K562 (cell line): ENCODE results near the gene ST8SIA1.

Source experiments
- ILF3 ChIP-seq: fragments of 450-650 bp; IDR thresholded peaks from 2 replicates; pipeline ENCODE4 v1.6.1; 2018; ENCODE audit warnings: antibody characterized with exemption, mild to moderate bottlenecking, moderate library complexity, borderline replicate concordance
- NFIC ChIP-seq: fragments of 450-650 bp; IDR thresholded peaks from 2 replicates; pipeline ENCODE4 v1.6.1; 2017; ENCODE audit warnings: mild to moderate bottlenecking, inconsistent platforms
- PURB ChIP-seq: sonication (generic); formaldehyde crosslinking; IDR thresholded peaks from 2 replicates; pipeline ENCODE4 v1.9.0; 2021; ENCODE audit warnings: low read depth, mild to moderate bottlenecking, missing genetic modification reagents

DNA sequence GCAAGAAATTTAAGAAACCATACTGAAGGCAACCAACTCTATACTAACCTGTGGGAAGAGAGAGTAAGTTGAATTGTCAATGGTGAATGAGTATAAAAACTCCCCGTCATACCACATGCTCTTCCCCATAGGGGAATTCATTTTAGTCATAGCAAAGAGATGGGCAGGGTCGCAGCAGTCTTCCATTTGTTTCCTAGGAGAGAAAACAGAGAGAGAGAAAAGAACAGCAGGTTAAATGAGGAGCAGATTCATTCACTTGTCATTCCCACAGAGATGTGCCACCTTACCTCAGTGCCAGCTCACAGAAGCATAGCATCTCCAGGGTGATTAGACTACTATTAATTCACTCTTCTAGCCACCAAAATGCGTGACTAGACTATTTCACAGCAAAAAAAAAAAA lies 47.4 kb downstream of the ST8SIA1 start:
- TF ChIP-seq PURB = no peak
- no peak for TF ChIP-seq NFIC
- no peak for TF ChIP-seq ILF3
